ENCODE measurements around the gene DCXR. TPM values are rescaled to one million over a fixed set of nuclear protein-coding genes. Genes with fewer than 3 reads are reported as not detected.
A peak's percentile ranks its signal among the peaks of the same experiment; 100 is the strongest.

The DCXR gene
- total RNA-seq, 1 donor from 2014 or later, result 49.9 TPM

DNA sequence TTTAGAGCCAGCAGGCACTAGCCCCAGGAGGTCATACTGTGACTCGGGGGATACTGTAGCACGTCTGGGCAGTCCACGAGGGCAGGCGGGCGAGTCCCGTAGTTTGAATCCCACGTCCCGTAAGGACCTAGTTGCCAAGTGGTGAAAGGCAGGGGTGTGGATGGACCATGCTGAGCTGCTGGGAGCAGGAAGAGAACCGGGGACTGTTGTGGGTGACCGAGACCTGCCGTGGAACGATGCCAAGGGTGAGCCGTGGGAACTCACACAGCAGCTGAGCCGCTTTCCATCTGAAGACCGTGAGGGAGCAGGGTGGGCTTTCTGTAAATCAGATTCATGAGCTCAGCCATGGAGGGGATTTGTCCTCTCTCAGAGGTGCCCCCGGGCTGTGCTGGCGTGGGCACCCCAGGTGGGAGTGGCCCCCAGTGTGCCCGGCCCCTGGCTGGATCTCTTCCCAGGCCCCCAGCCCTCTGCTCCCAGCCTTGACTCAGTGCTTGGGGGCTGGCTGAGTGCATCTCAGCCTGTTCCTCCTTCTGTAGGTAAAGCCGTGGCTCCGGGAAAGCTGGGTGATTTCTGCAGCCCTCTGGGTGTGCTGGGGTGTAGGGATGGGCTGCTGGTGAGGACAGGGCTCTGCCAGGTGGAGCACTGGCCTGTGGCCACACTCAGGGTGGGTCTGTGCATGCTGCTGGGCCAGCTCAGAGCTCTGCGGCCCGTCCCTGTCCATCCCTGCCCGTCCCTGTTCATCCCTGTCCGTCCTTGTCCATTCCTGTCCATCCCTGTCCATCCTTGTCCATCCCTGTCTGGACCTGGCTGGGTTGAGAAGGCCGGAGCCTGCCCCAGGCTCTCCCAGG, 46.4 kb downstream of the DCXR start:
- no peaks in the 10 kb centered on the region for H3K36me3 ChIP-seq (ENCODE audit: insufficient read depth, low read length)
- peak overlapping the region; percentile 72 for H3K4me2 ChIP-seq (ENCODE audit: low read length)
- peaks cover 10% of the 10 kb centered on the region for H3K4me1 ChIP-seq (ENCODE audit: insufficient read depth, low read length)
- no peak overlapping the region for H3K9ac ChIP-seq (ENCODE audit: low read length)
- peaks cover 54% of the 10 kb centered on the region for H4K20me1 ChIP-seq (ENCODE audit: insufficient read depth, low read length)
- H3K9me3 Mint-ChIP-seq (ENCODE audit: unreplicated experiment), result peaks cover 5% of the 10 kb centered on the region
- H3K27me3 Mint-ChIP-seq (ENCODE audit: low read depth, unreplicated experiment), result no peaks in the 10 kb centered on the region
- H3K36me3 Mint-ChIP-seq (ENCODE audit: low read depth, unreplicated experiment), result peaks cover 19% of the 10 kb centered on the region
- TF ChIP-seq, protein P1, sequence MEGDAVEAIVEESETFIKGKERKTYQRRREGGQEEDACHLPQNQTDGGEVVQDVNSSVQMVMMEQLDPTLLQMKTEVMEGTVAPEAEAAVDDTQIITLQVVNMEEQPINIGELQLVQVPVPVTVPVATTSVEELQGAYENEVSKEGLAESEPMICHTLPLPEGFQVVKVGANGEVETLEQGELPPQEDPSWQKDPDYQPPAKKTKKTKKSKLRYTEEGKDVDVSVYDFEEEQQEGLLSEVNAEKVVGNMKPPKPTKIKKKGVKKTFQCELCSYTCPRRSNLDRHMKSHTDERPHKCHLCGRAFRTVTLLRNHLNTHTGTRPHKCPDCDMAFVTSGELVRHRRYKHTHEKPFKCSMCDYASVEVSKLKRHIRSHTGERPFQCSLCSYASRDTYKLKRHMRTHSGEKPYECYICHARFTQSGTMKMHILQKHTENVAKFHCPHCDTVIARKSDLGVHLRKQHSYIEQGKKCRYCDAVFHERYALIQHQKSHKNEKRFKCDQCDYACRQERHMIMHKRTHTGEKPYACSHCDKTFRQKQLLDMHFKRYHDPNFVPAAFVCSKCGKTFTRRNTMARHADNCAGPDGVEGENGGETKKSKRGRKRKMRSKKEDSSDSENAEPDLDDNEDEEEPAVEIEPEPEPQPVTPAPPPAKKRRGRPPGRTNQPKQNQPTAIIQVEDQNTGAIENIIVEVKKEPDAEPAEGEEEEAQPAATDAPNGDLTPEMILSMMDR (IDR thresholded peaks at IDR 0.05; ENCODE audit: insufficient read depth, low read depth, low read length), result no peak
- no peak for TF ChIP-seq EZH2 (IDR thresholded peaks at IDR 0.05; ENCODE audit: insufficient read depth, low read length)
- FAIRE-seq, result no peak
- no peak overlapping the region for H3K27ac ChIP-seq (ENCODE audit: low read depth, low read length)
- no peak overlapping the region for H2AFZ ChIP-seq (ENCODE audit: low read depth, low read length)
- H3K9me3 ChIP-seq (ENCODE audit: insufficient read depth, low read depth, low read length), result no peaks in the 10 kb centered on the region
- no peak for DNase-seq (ENCODE audit: low read depth)
- H3K4me3 Mint-ChIP-seq (ENCODE audit: unreplicated experiment), result no peak overlapping the region
- no peaks in the 10 kb centered on the region for H3K27me3 ChIP-seq (ENCODE audit: insufficient read depth, low read length)
- no peaks in the 10 kb centered on the region for H3K4me1 Mint-ChIP-seq (ENCODE audit: low read depth, unreplicated experiment)
- H3K4me3 ChIP-seq (ENCODE audit: insufficient read depth, low read depth, low read length), result no peak overlapping the region
- H3K27ac Mint-ChIP-seq (ENCODE audit: unreplicated experiment), result no peak overlapping the region
- peaks cover 6% of the 10 kb centered on the region for H3K79me2 ChIP-seq (ENCODE audit: insufficient read depth, low read length)

DNA sequence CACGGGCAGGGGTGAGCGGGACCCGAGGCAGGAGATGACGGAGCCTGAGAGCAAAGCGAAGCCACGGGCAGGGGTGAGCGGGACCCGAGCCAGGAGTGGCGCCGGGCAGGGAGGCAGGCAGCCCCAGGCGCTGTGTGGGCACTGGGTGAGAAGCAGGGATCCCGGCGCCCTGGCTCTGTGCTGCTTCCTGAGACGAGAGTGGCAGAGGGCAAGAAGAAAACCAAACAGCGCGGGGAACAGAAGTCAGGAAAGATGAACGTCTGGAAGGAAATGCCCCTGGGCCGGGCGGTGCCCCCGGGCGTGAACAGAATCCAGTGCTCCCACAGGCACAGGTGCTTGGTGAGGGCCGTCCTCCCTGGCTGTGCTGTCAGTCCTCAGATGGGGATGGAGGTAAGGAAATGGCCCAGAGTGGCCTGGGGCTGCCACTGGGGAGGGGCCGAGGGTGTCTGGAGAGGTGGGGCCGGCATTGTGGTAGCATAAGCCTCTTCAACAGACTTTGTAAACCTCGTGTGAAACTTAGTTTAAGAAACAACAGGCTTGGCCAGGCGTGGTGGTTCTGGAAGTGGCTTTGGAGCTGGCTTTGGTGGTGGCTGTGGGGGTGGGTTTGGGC, 50.2 kb downstream of the DCXR start:
- Histone ChIP-seq H3K4me1 (ENCODE audit: insufficient read depth, low read length) (peaks cover 10% of the 10 kb centered on the region), H3K27ac (ENCODE audit: low read depth, low read length) (no peak overlapping the region), H3K79me2 (ENCODE audit: insufficient read depth, low read length) (peaks cover 1% of the 10 kb centered on the region), H3K4me3 (ENCODE audit: insufficient read depth, low read depth, low read length) (no peak overlapping the region), H3K9me3 (ENCODE audit: insufficient read depth, low read depth, low read length) (no peaks in the 10 kb centered on the region), H2AFZ (ENCODE audit: low read depth, low read length) (no peak overlapping the region), H3K27me3 (ENCODE audit: insufficient read depth, low read length) (no peaks in the 10 kb centered on the region), H4K20me1 (ENCODE audit: insufficient read depth, low read length) (peaks cover 41% of the 10 kb centered on the region), H3K36me3 (ENCODE audit: insufficient read depth, low read length) (peaks cover 10% of the 10 kb centered on the region), H3K4me2 (ENCODE audit: low read length) (no peak overlapping the region), H3K9ac (ENCODE audit: low read length) (no peak overlapping the region)
- no peak overlapping the region for H3K27ac Mint-ChIP-seq (ENCODE audit: unreplicated experiment)
- H3K27me3 Mint-ChIP-seq (ENCODE audit: low read depth, unreplicated experiment), result no peaks in the 10 kb centered on the region
- no peaks in the 10 kb centered on the region for H3K4me1 Mint-ChIP-seq (ENCODE audit: low read depth, unreplicated experiment)
- FAIRE-seq (no peak), DNase-seq (ENCODE audit: low read depth) (no peak)
- peaks cover 19% of the 10 kb centered on the region for H3K36me3 Mint-ChIP-seq (ENCODE audit: low read depth, unreplicated experiment)
- H3K9me3 Mint-ChIP-seq (ENCODE audit: unreplicated experiment), result peaks cover 5% of the 10 kb centered on the region
- H3K4me3 Mint-ChIP-seq (ENCODE audit: unreplicated experiment), result no peak overlapping the region
- TF ChIP-seq, protein P1 (IDR thresholded peaks at IDR 0.05; ENCODE audit: insufficient read depth, low read depth, low read length), result no peak
- no peak for TF ChIP-seq EZH2 (IDR thresholded peaks at IDR 0.05; ENCODE audit: insufficient read depth, low read length)

All from astrocyte (in vitro differentiated cells and primary cell).